Breast epithelium (tissue), 3 donors: ENCODE measurements around the gene PPID.
"Not testable (repeated sequence)": the region's sequence is repeated elsewhere in the genome, so short reads cannot be mapped to it uniquely, and the experiment has no call there.

ENCODE experiments used
- POLR2A ChIP-seq: fragments of 450-650 bp; IDR thresholded peaks from one replicate; pipeline ENCODE4 v1.6.1; 2016; ENCODE audit warnings: antibody characterized with exemption, mild to moderate bottlenecking, moderate library complexity
- POLR2AphosphoS5 ChIP-seq, 3 donors: sonication (generic); formaldehyde crosslinking; IDR thresholded peaks; one replicate each; pipeline ENCODE4 v1.6.1; 2017; ENCODE audit warnings: antibody characterized with exemption in 3 of 3
- TF ChIP-seq, protein P1 (sequence below), 3 donors: fragments of 450-650 bp; IDR thresholded peaks; one replicate each; pipeline ENCODE4 v1.5.1; 2016 to 2017; ENCODE audit warnings: antibody characterized with exemption in 3 of 3, mild to moderate bottlenecking in 3 of 3, moderate library complexity in 3 of 3

DNA sequence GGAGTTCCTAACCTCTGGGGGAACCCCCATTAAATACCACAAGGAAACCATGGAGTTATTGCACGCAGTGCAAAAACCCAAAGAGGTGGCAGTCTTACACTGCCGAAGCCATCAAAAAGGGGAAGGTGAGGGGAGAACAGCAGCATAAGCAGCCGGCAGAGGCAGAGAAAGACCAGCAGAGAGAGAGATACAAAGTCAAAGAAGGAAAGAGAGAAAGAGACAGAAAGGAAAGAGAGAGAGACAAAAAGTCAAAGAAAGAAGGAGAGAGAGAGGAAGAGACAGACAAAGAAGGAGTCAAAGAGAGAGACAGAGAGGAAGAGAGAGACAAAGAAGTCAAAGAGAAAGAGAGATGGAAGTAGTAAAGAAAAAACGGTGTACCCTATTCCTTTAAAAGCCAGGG lies 59.9 kb downstream of the PPID start:
- TF ChIP-seq, protein P1, sequence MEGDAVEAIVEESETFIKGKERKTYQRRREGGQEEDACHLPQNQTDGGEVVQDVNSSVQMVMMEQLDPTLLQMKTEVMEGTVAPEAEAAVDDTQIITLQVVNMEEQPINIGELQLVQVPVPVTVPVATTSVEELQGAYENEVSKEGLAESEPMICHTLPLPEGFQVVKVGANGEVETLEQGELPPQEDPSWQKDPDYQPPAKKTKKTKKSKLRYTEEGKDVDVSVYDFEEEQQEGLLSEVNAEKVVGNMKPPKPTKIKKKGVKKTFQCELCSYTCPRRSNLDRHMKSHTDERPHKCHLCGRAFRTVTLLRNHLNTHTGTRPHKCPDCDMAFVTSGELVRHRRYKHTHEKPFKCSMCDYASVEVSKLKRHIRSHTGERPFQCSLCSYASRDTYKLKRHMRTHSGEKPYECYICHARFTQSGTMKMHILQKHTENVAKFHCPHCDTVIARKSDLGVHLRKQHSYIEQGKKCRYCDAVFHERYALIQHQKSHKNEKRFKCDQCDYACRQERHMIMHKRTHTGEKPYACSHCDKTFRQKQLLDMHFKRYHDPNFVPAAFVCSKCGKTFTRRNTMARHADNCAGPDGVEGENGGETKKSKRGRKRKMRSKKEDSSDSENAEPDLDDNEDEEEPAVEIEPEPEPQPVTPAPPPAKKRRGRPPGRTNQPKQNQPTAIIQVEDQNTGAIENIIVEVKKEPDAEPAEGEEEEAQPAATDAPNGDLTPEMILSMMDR (IDR thresholded peaks at IDR 0.05): not testable (repeated sequence)
- not testable (repeated sequence) for TF ChIP-seq POLR2A; POLR2AphosphoS5 (IDR thresholded peaks at IDR 0.05)
